H1 (cell line): ENCODE data around the gene KRTAP2-3. TPM values are rescaled to one million over a fixed set of nuclear protein-coding genes. Genes with fewer than 3 reads are reported as not detected.

Experiments used
- CTCF ChIA-PET: fragments of 300-600 bp; sonication (Branson Sonifier 250); formaldehyde crosslinking; loops from one replicate; lab custom pipeline; 2021; ENCODE audit not compliant: partially characterized antibody; lab: Charles Lee
- POLR2A ChIA-PET: fragments of 300-600 bp; sonication (Branson Sonifier 250); formaldehyde crosslinking; loops from one replicate; lab custom pipeline; 2021; ENCODE audit warnings: inconsistent platforms; ENCODE audit not compliant: partially characterized antibody; lab: Charles Lee
- DNase-seq, 2 experiments: peaks; one replicate each; pipeline versions ENCODE4 v3.0.0 to v3.0.0-alpha.2; 2010 to 2022; ENCODE audit warnings: low spot score in 2 of 2, low read depth in 1 of 2, mixed read lengths in 1 of 2
- FAIRE-seq: peaks from 2 replicates; lab custom pipeline; 2011; peaks lifted over from hg19 to GRCh38; lab: Jason Lieb, UNC
- H2AFZ ChIP-seq: 2 replicates; pipeline ENCODE4 v1.8.1; 2012; ENCODE audit warnings: low read length, inconsistent platforms
- H2AK5ac ChIP-seq: 2 replicates; pipeline ENCODE4 v1.6.1; 2013; ENCODE audit warnings: low read depth, low read length
- H2BK120ac ChIP-seq: replicated peaks from 2 replicates; pipeline ENCODE3; 2013; ENCODE audit warnings: low read depth, low read length, inconsistent platforms
- H2BK12ac ChIP-seq: 2 replicates; pipeline ENCODE4 v1.6.1; 2013; ENCODE audit warnings: low read depth, low read length
- H2BK15ac ChIP-seq: 2 replicates; pipeline ENCODE4 v1.6.1; 2013; ENCODE audit warnings: low read length
- H2BK20ac ChIP-seq: 2 replicates; pipeline ENCODE4 v1.6.1; 2013; ENCODE audit warnings: low read length
- H2BK5ac ChIP-seq: 2 replicates; pipeline ENCODE4 v1.6.1; 2013; ENCODE audit warnings: low read depth, low read length
- H3K14ac ChIP-seq: 2 replicates; pipeline ENCODE4 v1.6.1; 2013; ENCODE audit warnings: inconsistent platforms; ENCODE audit not compliant: insufficient read length
- H3K18ac ChIP-seq: 2 replicates; pipeline ENCODE4 v1.6.1; 2013; ENCODE audit warnings: low read length; ENCODE audit errors: extremely low read depth
- H3K23ac ChIP-seq: 2 replicates; pipeline ENCODE4 v1.6.1; 2013; ENCODE audit warnings: inconsistent platforms; ENCODE audit not compliant: insufficient read length
- H3K23me2 ChIP-seq: 2 replicates; pipeline ENCODE4 v1.6.1; 2013; ENCODE audit warnings: low read depth, low read length
- H3K27ac ChIP-seq: 2 replicates; pipeline ENCODE4 v1.6.1; 2011; ENCODE audit warnings: low read depth, low read length, inconsistent platforms
- H3K27me3 ChIP-seq, 4 experiments: replicated peaks in 1 of 4; 1 replicate in 1 of 4; 2 replicates in 3 of 4; pipeline versions ENCODE4 v1.6.1 to v1.8.1; 2011 to 2013; ENCODE audit warnings: low read length in 3 of 4, mild to moderate bottlenecking in 3 of 4, inconsistent platforms in 2 of 4, mixed read lengths in 2 of 4, moderate library complexity in 1 of 4; ENCODE audit not compliant: control insufficient read depth in 3 of 4, insufficient read depth in 3 of 4; ENCODE audit errors: extremely low read depth in 1 of 4
- H3K36me3 ChIP-seq, 4 experiments: 2 replicates each; pipeline versions ENCODE4 v1.6.1 to v1.8.1; 2011 to 2013; ENCODE audit warnings: mild to moderate bottlenecking in 4 of 4, low read length in 3 of 4, moderate library complexity in 2 of 4, control low read depth in 1 of 4, inconsistent platforms in 1 of 4; ENCODE audit not compliant: insufficient read depth in 4 of 4, control insufficient read depth in 2 of 4
- H3K4ac ChIP-seq: replicated peaks from 2 replicates; pipeline ENCODE3; 2013; ENCODE audit warnings: low read length, low read depth, mixed read lengths, inconsistent platforms; ENCODE audit not compliant: insufficient read length
- H3K4me1 ChIP-seq, 4 experiments: replicated peaks in 1 of 4; 1 replicate in 1 of 4; 2 replicates in 3 of 4; pipeline versions ENCODE4 v1.6.1 to v1.8.1; 2011 to 2013; ENCODE audit warnings: low read length in 3 of 4, inconsistent platforms in 2 of 4, mixed read lengths in 1 of 4; ENCODE audit not compliant: insufficient read depth in 4 of 4, control insufficient read depth in 3 of 4
- H3K4me2 ChIP-seq, 2 experiments: 2 replicates each; pipeline versions ENCODE4 v1.6.1 to v1.8.1; 2011 to 2013; ENCODE audit warnings: low read depth in 2 of 2, low read length in 2 of 2, control low read depth in 1 of 2, inconsistent platforms in 1 of 2, mild to moderate bottlenecking in 1 of 2; ENCODE audit not compliant: insufficient read depth in 1 of 2
- H3K4me3 ChIP-seq, 4 experiments: fragments of 200-600, 300-600 bp in 1 of 4; sonication (generic), shearing (Covaris generic), sonication (Bioruptor Twin) in 1 of 4; 2 replicates each; pipeline versions ENCODE4 v1.5.1 to v1.8.1; 2011 to 2016; ENCODE audit warnings: low read length in 4 of 4, low read depth in 3 of 4, control low read depth in 2 of 4, inconsistent platforms in 2 of 4, mild to moderate bottlenecking in 2 of 4, mixed read lengths in 1 of 4, moderate library complexity in 1 of 4; ENCODE audit not compliant: insufficient read depth in 2 of 4; ENCODE audit errors: extremely low read depth in 1 of 4
- H3K56ac ChIP-seq: replicated peaks from 2 replicates; pipeline ENCODE3; 2013; ENCODE audit warnings: low read depth, mild to moderate bottlenecking, mixed read lengths, low read length, inconsistent platforms; ENCODE audit not compliant: insufficient read length
- H3K79me1 ChIP-seq: 2 replicates; pipeline ENCODE4 v1.6.1; 2013; ENCODE audit warnings: low read depth, low read length, control low read depth
- H3K79me2 ChIP-seq, 2 experiments: 2 replicates each; pipeline versions ENCODE4 v1.6.1 to v1.8.1; 2012 to 2013; ENCODE audit warnings: low read length in 2 of 2, mild to moderate bottlenecking in 2 of 2, inconsistent platforms in 1 of 2; ENCODE audit not compliant: insufficient read depth in 2 of 2, control insufficient read depth in 1 of 2
- H3K9ac ChIP-seq, 4 experiments: replicated peaks in 1 of 4; 1 replicate in 1 of 4; 2 replicates in 3 of 4; pipeline versions ENCODE4 v1.6.1 to v1.8.1; 2011 to 2013; ENCODE audit warnings: low read depth in 3 of 4, low read length in 3 of 4, control low read depth in 2 of 4, mild to moderate bottlenecking in 2 of 4, moderate library complexity in 2 of 4, inconsistent platforms in 1 of 4; ENCODE audit errors: extremely low read depth in 1 of 4
- H3K9me3 ChIP-seq, 2 experiments: 2 replicates each; pipeline versions ENCODE4 v1.6.1 to v1.8.1; 2012 to 2013; ENCODE audit warnings: mild to moderate bottlenecking in 2 of 2, moderate library complexity in 2 of 2, control low read depth in 1 of 2, inconsistent platforms in 1 of 2, low read depth in 1 of 2, low read length in 1 of 2, mixed read lengths in 1 of 2; ENCODE audit not compliant: insufficient read depth in 2 of 2
- H4K20me1 ChIP-seq, 2 experiments: replicated peaks in 1 of 2; 2 replicates each; pipeline versions ENCODE3 to v1.8.1; 2011 to 2013; ENCODE audit warnings: inconsistent platforms in 2 of 2, low read length in 2 of 2, mild to moderate bottlenecking in 1 of 2; ENCODE audit not compliant: insufficient read depth in 2 of 2, control insufficient read depth in 1 of 2
- H4K5ac ChIP-seq: 2 replicates; pipeline ENCODE4 v1.6.1; 2013; ENCODE audit warnings: low read length, low read depth, mixed read lengths, inconsistent platforms; ENCODE audit not compliant: insufficient read length
- H4K8ac ChIP-seq: 2 replicates; pipeline ENCODE4 v1.8.0; 2013; ENCODE audit warnings: mild to moderate bottlenecking, moderate library complexity, low read length, inconsistent platforms; ENCODE audit not compliant: insufficient read depth; ENCODE audit errors: extremely low read depth
- H4K91ac ChIP-seq: replicated peaks from 2 replicates; pipeline ENCODE3; 2013; ENCODE audit warnings: low read length, mixed read lengths, inconsistent platforms; ENCODE audit not compliant: insufficient read length
- CBX5 ChIP-seq: fragments of 300-800, 300-1000 bp; sonication (generic); IDR thresholded peaks from 2 replicates; pipeline ENCODE4 v1.7.1; 2016; ENCODE audit warnings: antibody characterized with exemption, low read length, low read depth
- CTBP2 ChIP-seq: IDR thresholded peaks from 2 replicates; pipeline ENCODE4 v1.7.0; 2011; ENCODE audit warnings: borderline replicate concordance, mild to moderate bottlenecking, moderate library complexity, mixed read lengths, low read length; ENCODE audit not compliant: insufficient read depth, insufficient read length
- KDM5A ChIP-seq: fragments of 200-600 bp; IDR thresholded peaks from 2 replicates; pipeline ENCODE4 v1.7.1; 2012; ENCODE audit warnings: mild to moderate bottlenecking, low read length, inconsistent platforms, mixed read lengths
- MAFK ChIP-seq: IDR thresholded peaks from 2 replicates; pipeline ENCODE4 v1.6.1; 2012; ENCODE audit warnings: low read depth, mild to moderate bottlenecking, improper control_type of control experiment, low read length
- POU5F1 ChIP-seq: IDR thresholded peaks from 2 replicates; pipeline ENCODE4 v1.6.1; 2011; ENCODE audit warnings: low read depth, mild to moderate bottlenecking, low read length, moderate library complexity
- SIX5 ChIP-seq: IDR thresholded peaks from 2 replicates; pipeline ENCODE4 v1.6.1; 2011; ENCODE audit warnings: mild to moderate bottlenecking, low read depth, low read length
- SP1 ChIP-seq: IDR thresholded peaks from 2 replicates; pipeline ENCODE4 v1.6.1; 2011; ENCODE audit warnings: low read depth, low read length
- polyA plus RNA-seq, 7 experiments: library from polyadenylated mRNA; depleted of rRNA in 3 of 7; stranded (reverse) in 5 of 7; unstranded in 2 of 7; fragments of >200 nt in 5 of 7; fragments of 200-250 nt in 2 of 7; gene quantifications; 1 replicate in 5 of 7; 2 replicates in 1 of 7; 4 replicates in 1 of 7; pipeline versions ENCODE4 v1.2.1 to v1.2.3, GENCODE V29; 2011 to 2013; ENCODE audit warnings: missing spikeins in 2 of 7, mixed read lengths in 2 of 7
- total RNA-seq: library from RNA; stranded (reverse); fragmentation: NEBNext Ultra II Directional; extraction: Animal tissue kit (Norgen Biotek cat#: 25700); gene quantifications from 2 replicates; pipeline ENCODE4 v1.2.1, GENCODE V29; 2021

Gene KRTAP2-3
- total and polyA plus RNA-seq, 2 of the 8 experiments (the other 6 are each of a cell fraction or from before 2014, with no cell fraction given) = not detected

GRCh38 chr17:41076788-41077187 is 16.9 kb upstream of the KRTAP2-3 start:
- H3K4me1 ChIP-seq = no peaks in the 10 kb centered on the region
- H3K9me3 ChIP-seq = no peaks in the 10 kb centered on the region
- no peak overlapping the region for H3K9ac ChIP-seq
- FAIRE-seq (no peak), DNase-seq (no peak)
- H3K23me2 ChIP-seq = no peaks in the 10 kb centered on the region
- H4K91ac ChIP-seq = no peak overlapping the region
- no peak overlapping the region for H4K8ac ChIP-seq
- no peak overlapping the region for H2BK20ac ChIP-seq
- no peaks in the 10 kb centered on the region for H3K79me1 ChIP-seq
- POLR2A ChIA-PET = no interaction called here
- H2BK15ac ChIP-seq = no peak overlapping the region
- H2BK5ac ChIP-seq = no peak overlapping the region
- no peak overlapping the region for H2AK5ac ChIP-seq
- no peak overlapping the region for H3K4me3 ChIP-seq
- TF ChIP-seq POU5F1 (no peak), CBX5 (no peak), MAFK (no peak), SP1 (no peak), SIX5 (no peak), CTBP2 (no peak), KDM5A (no peak)
- TF ChIP-seq, all 59 proteins: peak for 0
- Histone ChIP-seq H3K27me3 (no peaks in the 10 kb centered on the region), H3K4ac (no peak overlapping the region), H2AFZ (no peak overlapping the region), H3K36me3 (no peaks in the 10 kb centered on the region), H3K14ac (no peak overlapping the region), H4K5ac (no peak overlapping the region), H3K56ac (no peak overlapping the region), H3K18ac (no peak overlapping the region), H3K4me2 (no peak overlapping the region), H3K79me2 (no peaks in the 10 kb centered on the region), H4K20me1 (no peaks in the 10 kb centered on the region), H2BK120ac (no peak overlapping the region), H2BK12ac (no peak overlapping the region), H3K23ac (no peak overlapping the region), H3K27ac (no peak overlapping the region)
- CTCF ChIA-PET = no interaction called here
